ENCODE measurements around the gene AMACR. TPM values are rescaled to one million over a fixed set of nuclear protein-coding genes. Genes with fewer than 3 reads are reported as not detected.

Gene AMACR
- polyA plus RNA-seq, 4 donors: 13.0 to 168 (median 22.4) TPM

DNA sequence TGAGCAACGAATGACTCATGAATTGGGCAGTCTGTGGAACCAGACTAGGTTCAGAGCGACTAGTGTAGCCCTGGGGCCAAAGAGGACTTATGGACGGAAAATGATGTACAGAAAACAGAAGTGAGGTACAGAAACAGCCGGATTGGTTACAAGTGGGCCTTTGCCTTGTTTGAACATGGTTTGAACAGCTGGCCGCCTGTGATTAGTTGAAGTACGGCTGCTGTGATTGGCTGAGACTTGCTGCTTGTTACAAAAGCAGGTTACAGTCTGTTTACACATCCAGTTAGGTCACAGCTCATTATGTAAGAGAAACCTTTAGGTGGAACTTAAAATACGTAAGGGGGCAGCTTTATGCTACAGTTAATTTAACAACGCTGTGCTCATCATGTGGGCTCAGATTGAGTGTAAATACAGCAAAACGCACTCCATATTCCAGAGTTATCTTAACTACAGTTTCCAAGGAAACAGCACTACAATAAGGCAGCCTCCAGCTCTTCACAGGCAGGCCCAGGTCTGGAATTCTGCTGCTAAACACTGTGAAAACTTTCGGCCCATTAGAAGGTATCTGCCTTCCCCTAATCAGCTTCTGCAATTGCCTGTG, 6.5 kb downstream of the AMACR start:
- Histone ChIP-seq H3K4me3 (ENCODE audit: low read depth in 1 of 3, low read length in 3 of 3) (no peak overlapping the region), H3K4me1 (ENCODE audit: control insufficient read depth in 3 of 3, insufficient read depth in 2 of 3, low read depth in 1 of 3, low read length in 2 of 3) (peaks cover 0 to 18% (median 0%) of the 10 kb centered on the region in 3 donors), H3K9me3 (ENCODE audit: control insufficient read depth in 2 of 2, insufficient read depth in 1 of 2, low read depth in 1 of 2, low read length in 1 of 2) (no peaks in the 10 kb centered on the region), H3K27ac (ENCODE audit: low read depth in 1 of 3, low read length in 2 of 3) (peak overlapping the region in 2 of 3 donors; percentile 27 to 35), H3K27me3 (ENCODE audit: control insufficient read depth in 3 of 3, insufficient read depth in 3 of 3, low read length in 3 of 3) (no peaks in the 10 kb centered on the region), H3K36me3 (ENCODE audit: control insufficient read depth in 3 of 3, insufficient read depth in 2 of 3, low read depth in 1 of 3, low read length in 3 of 3) (peaks cover 2 to 33% (median 6%) of the 10 kb centered on the region in 3 donors)
- WGBS, 3 donors: 70 to 83% (median 81%) methylated on average over 10 of the region's 10 CpGs
- DNase-seq (peak; percentile 16 to 83), FAIRE-seq (no peak)

DNA sequence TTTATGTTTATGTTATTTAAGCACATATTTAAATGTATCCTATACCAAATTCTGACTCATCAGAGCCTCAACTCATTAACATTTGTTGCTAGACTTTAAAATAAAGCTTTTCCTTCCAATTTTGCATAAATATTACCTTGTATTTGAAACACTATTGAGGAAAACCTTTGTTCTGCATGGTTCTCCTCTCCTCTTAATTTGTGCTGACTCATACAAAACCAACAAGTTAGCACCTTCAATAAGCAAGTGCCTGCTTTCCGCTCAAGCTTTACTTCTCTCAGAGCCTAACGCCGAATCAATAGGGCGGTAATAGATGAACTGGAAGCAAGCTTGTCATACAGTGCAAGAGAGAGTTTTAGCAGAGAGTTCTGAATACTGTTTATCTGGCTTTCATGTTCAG, 7.9 kb downstream of the AMACR start:
- no peak for FAIRE-seq
- Histone ChIP-seq H3K27ac (ENCODE audit: low read depth in 1 of 3, low read length in 2 of 3) (no peak overlapping the region), H3K9me3 (ENCODE audit: control insufficient read depth in 2 of 2, insufficient read depth in 1 of 2, low read depth in 1 of 2, low read length in 1 of 2) (no peaks in the 10 kb centered on the region), H3K27me3 (ENCODE audit: control insufficient read depth in 3 of 3, insufficient read depth in 3 of 3, low read length in 3 of 3) (no peaks in the 10 kb centered on the region), H3K4me1 (ENCODE audit: control insufficient read depth in 3 of 3, insufficient read depth in 2 of 3, low read depth in 1 of 3, low read length in 2 of 3) (peaks cover 0 to 10% (median 0%) of the 10 kb centered on the region in 3 donors), H3K36me3 (ENCODE audit: control insufficient read depth in 3 of 3, insufficient read depth in 2 of 3, low read depth in 1 of 3, low read length in 3 of 3) (peaks cover 2 to 38% (median 8%) of the 10 kb centered on the region in 3 donors), H3K4me3 (ENCODE audit: low read depth in 1 of 3, low read length in 3 of 3) (no peak overlapping the region)
- 97 to 98% (median 97%) methylated on average over 4 of the region's 4 CpGs for WGBS, 3 donors
- DNase-seq: no peak

GRCh38 chr5:33997331-33997983, 10.4 kb downstream of the AMACR start:
- no peak for FAIRE-seq
- WGBS, 3 donors: 37 to 45% (median 38%) methylated on average over 6 of the region's 6 CpGs

GRCh38 chr5:33995865-33996264, 12.0 kb downstream of the AMACR start:
- H3K4me1 ChIP-seq (ENCODE audit: control insufficient read depth in 3 of 3, insufficient read depth in 2 of 3, low read depth in 1 of 3, low read length in 2 of 3): peaks cover 0 to 5% (median 0%) of the 10 kb centered on the region in 3 donors
- WGBS, 3 donors: 57 to 75% (median 73%) methylated on average over 2 of the region's 2 CpGs
- DNase-seq (no peak), FAIRE-seq (no peak)
- no peaks in the 10 kb centered on the region for H3K9me3 ChIP-seq (ENCODE audit: control insufficient read depth in 2 of 2, insufficient read depth in 1 of 2, low read depth in 1 of 2, low read length in 1 of 2)
- H3K27ac ChIP-seq (ENCODE audit: low read depth in 1 of 3, low read length in 2 of 3): no peak overlapping the region
- H3K4me3 ChIP-seq (ENCODE audit: low read depth in 1 of 3, low read length in 3 of 3): no peak overlapping the region
- H3K36me3 ChIP-seq (ENCODE audit: control insufficient read depth in 3 of 3, insufficient read depth in 2 of 3, low read depth in 1 of 3, low read length in 3 of 3): peaks cover 2 to 27% (median 5%) of the 10 kb centered on the region in 3 donors
- no peaks in the 10 kb centered on the region for H3K27me3 ChIP-seq (ENCODE audit: control insufficient read depth in 3 of 3, insufficient read depth in 3 of 3, low read length in 3 of 3)

More at GRCh38 chr5:33997331-33997983, 10.4 kb downstream of the AMACR start:
- no peak overlapping the region for H3K4me3 ChIP-seq (ENCODE audit: low read depth in 1 of 3, low read length in 3 of 3)
- no peak overlapping the region for H3K27ac ChIP-seq (ENCODE audit: low read depth in 1 of 3, low read length in 2 of 3)
- peaks cover 2 to 32% (median 5%) of the 10 kb centered on the region in 3 donors for H3K36me3 ChIP-seq (ENCODE audit: control insufficient read depth in 3 of 3, insufficient read depth in 2 of 3, low read depth in 1 of 3, low read length in 3 of 3)
- no peaks in the 10 kb centered on the region for H3K9me3 ChIP-seq (ENCODE audit: control insufficient read depth in 2 of 2, insufficient read depth in 1 of 2, low read depth in 1 of 2, low read length in 1 of 2)
- peak; percentile 66 to 67 for DNase-seq
- H3K4me1 ChIP-seq (ENCODE audit: control insufficient read depth in 3 of 3, insufficient read depth in 2 of 3, low read depth in 1 of 3, low read length in 2 of 3): peaks cover 0 to 10% (median 0%) of the 10 kb centered on the region in 3 donors
- no peaks in the 10 kb centered on the region for H3K27me3 ChIP-seq (ENCODE audit: control insufficient read depth in 3 of 3, insufficient read depth in 3 of 3, low read length in 3 of 3)

- 45 to 58% (median 57%) methylated on average over 1 of the region's 1 CpG for WGBS, 3 donors
- Histone ChIP-seq H3K36me3 (ENCODE audit: control insufficient read depth in 3 of 3, insufficient read depth in 2 of 3, low read depth in 1 of 3, low read length in 3 of 3) (peaks cover 4 to 30% (median 5%) of the 10 kb centered on the region in 3 donors), H3K9me3 (ENCODE audit: control insufficient read depth in 2 of 2, insufficient read depth in 1 of 2, low read depth in 1 of 2, low read length in 1 of 2) (no peaks in the 10 kb centered on the region)
Observed at GRCh38 chr5:33994845-33995244, 13.0 kb downstream of the AMACR start.

DNA sequence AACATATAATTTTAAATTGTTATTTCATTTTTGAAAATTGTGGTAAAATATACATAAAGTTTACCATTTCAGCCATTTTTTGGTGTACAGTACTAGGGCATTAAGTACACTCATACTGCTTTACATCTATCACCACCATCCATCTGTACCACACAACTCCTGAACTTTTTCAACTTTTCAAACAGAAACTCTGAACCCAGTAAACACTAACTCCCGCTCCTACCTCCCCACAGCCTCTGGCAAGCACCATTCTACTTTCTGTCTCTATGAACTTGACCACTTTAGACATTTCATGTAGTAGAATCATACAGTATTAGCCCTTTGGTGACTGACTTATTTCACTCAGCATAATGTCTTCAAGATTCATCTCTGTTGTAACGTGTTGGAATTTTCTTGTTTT, 15.0 kb downstream of the AMACR start:
- Histone ChIP-seq H3K4me3 (ENCODE audit: low read depth in 1 of 3, low read length in 3 of 3) (no peak overlapping the region), H3K27me3 (ENCODE audit: control insufficient read depth in 3 of 3, insufficient read depth in 3 of 3, low read length in 3 of 3) (no peaks in the 10 kb centered on the region), H3K9me3 (ENCODE audit: control insufficient read depth in 2 of 2, insufficient read depth in 1 of 2, low read depth in 1 of 2, low read length in 1 of 2) (peaks cover 0 to 4% of the 10 kb centered on the region in 2 donors), H3K27ac (ENCODE audit: low read depth in 1 of 3, low read length in 2 of 3) (no peak overlapping the region), H3K4me1 (ENCODE audit: control insufficient read depth in 3 of 3, insufficient read depth in 2 of 3, low read depth in 1 of 3, low read length in 2 of 3) (peaks cover 0 to 4% (median 0%) of the 10 kb centered on the region in 3 donors), H3K36me3 (ENCODE audit: control insufficient read depth in 3 of 3, insufficient read depth in 2 of 3, low read depth in 1 of 3, low read length in 3 of 3) (peaks cover 8 to 35% (median 15%) of the 10 kb centered on the region in 3 donors)
- WGBS, 3 donors: 91 to 95% (median 93%) methylated on average over 2 of the region's 2 CpGs
- FAIRE-seq (no peak), DNase-seq (no peak)

More at GRCh38 chr5:33994845-33995244, 13.0 kb downstream of the AMACR start:
- Histone ChIP-seq H3K4me3 (ENCODE audit: low read depth in 1 of 3, low read length in 3 of 3) (no peak overlapping the region), H3K27ac (ENCODE audit: low read depth in 1 of 3, low read length in 2 of 3) (peak overlapping the region in 1 of 3 donors; percentile 16), H3K27me3 (ENCODE audit: control insufficient read depth in 3 of 3, insufficient read depth in 3 of 3, low read length in 3 of 3) (no peaks in the 10 kb centered on the region), H3K4me1 (ENCODE audit: control insufficient read depth in 3 of 3, insufficient read depth in 2 of 3, low read depth in 1 of 3, low read length in 2 of 3) (peaks cover 0 to 4% (median 0%) of the 10 kb centered on the region in 3 donors)
- DNase-seq (no peak), FAIRE-seq (no peak)

DNA sequence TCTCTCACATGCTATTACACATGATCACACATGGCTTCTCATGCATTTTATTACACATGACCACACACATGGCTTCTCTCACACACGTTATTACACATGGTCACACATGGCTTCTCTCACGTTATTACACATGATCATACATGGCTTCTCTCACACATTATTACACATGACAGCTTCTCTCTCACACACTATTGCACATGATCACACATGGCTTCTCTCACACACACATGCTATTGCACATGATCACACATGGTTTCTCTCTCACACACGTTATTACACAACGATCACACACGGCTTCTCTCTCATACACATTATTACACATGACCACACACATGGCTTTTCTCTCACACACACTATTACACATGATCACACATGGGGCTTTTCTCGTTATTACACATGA, 22.4 kb downstream of the AMACR start:
- WGBS, 3 donors: 94 to 97% (median 96%) methylated on average over 6 of the region's 6 CpGs
- no peak overlapping the region for H3K27ac ChIP-seq (ENCODE audit: low read depth in 1 of 3, low read length in 2 of 3)
- FAIRE-seq: no peak

GRCh38 chr5:33984671-33985124, 23.2 kb downstream of the AMACR start, which contains the start of gene SLC45A2:
Gene SLC45A2 (minus strand): TSS chr5:33984693. CDS start chr5:33984583, 110 bp downstream.
- H3K9me3 ChIP-seq (ENCODE audit: control insufficient read depth in 2 of 2, insufficient read depth in 1 of 2, low read depth in 1 of 2, low read length in 1 of 2): peaks cover 0 to 5% of the 10 kb centered on the region in 2 donors
- H3K27ac ChIP-seq (ENCODE audit: low read depth in 1 of 3, low read length in 2 of 3): no peak within 1 kb of the TSS

More for the DNA sequence above, 22.4 kb downstream of the AMACR start:
- Histone ChIP-seq H3K27me3 (ENCODE audit: control insufficient read depth in 3 of 3, insufficient read depth in 3 of 3, low read length in 3 of 3) (no peaks in the 10 kb centered on the region), H3K9me3 (ENCODE audit: control insufficient read depth in 2 of 2, insufficient read depth in 1 of 2, low read depth in 1 of 2, low read length in 1 of 2) (peaks cover 0 to 5% of the 10 kb centered on the region in 2 donors), H3K4me1 (ENCODE audit: control insufficient read depth in 3 of 3, insufficient read depth in 2 of 3, low read depth in 1 of 3, low read length in 2 of 3) (peaks cover 0 to 2% (median 0%) of the 10 kb centered on the region in 3 donors), H3K4me3 (ENCODE audit: low read depth in 1 of 3, low read length in 3 of 3) (no peak overlapping the region), H3K36me3 (ENCODE audit: control insufficient read depth in 3 of 3, insufficient read depth in 2 of 3, low read depth in 1 of 3, low read length in 3 of 3) (peaks cover 7 to 19% (median 11%) of the 10 kb centered on the region in 3 donors)
- no peak for DNase-seq

More at GRCh38 chr5:33984671-33985124, 23.2 kb downstream of the AMACR start, which contains the start of gene SLC45A2:
- peaks cover 7 to 15% (median 11%) of the 10 kb centered on the region in 3 donors for H3K36me3 ChIP-seq (ENCODE audit: control insufficient read depth in 3 of 3, insufficient read depth in 2 of 3, low read depth in 1 of 3, low read length in 3 of 3)
- no peak for FAIRE-seq
- peaks cover 0 to 2% (median 0%) of the 10 kb centered on the region in 3 donors for H3K4me1 ChIP-seq (ENCODE audit: control insufficient read depth in 3 of 3, insufficient read depth in 2 of 3, low read depth in 1 of 3, low read length in 2 of 3)
- no peaks in the 10 kb centered on the region for H3K27me3 ChIP-seq (ENCODE audit: control insufficient read depth in 3 of 3, insufficient read depth in 3 of 3, low read length in 3 of 3)
- H3K4me3 ChIP-seq (ENCODE audit: low read depth in 1 of 3, low read length in 3 of 3): no peak within 1 kb of the TSS
- no peak for DNase-seq
- 74 to 78% (median 75%) methylated on average over 6 to 7 of the region's 7 CpGs for WGBS, 3 donors

Data from small intestine (tissue), 7 donors.